Left ventricle myocardium superior (tissue), 1 donor: ENCODE measurements around the gene BMP5. TPM values are rescaled to one million over a fixed set of nuclear protein-coding genes. Genes with fewer than 3 reads are reported as not detected.
"Not testable (repeated sequence)": the region's sequence is repeated elsewhere in the genome, so short reads cannot be mapped to it uniquely, and the experiment has no call there.

Source experiments
- ATAC-seq: fragments of 200-7000 bp; cut with Tn5 transposase; one replicate; pipeline ENCODE4 v1.9.1; 2020; ENCODE audit warnings: mild to moderate bottlenecking, moderate library complexity
- DNase-seq: peaks from one replicate; pipeline ENCODE4 v3.0.0-alpha.2; 2020
- intact Hi-C: fragments of 100-400 bp; cut with micrococcal nuclease; formaldehyde crosslinking; loops from one replicate; pipeline ENCODE4 v1.11.0; 2022
- long read RNA-seq: library from polyadenylated mRNA; unstranded; transcript quantifications from one replicate; pipeline ENCODE4 v2.0.0, GENCODE V29; 2021
- total RNA-seq: library from RNA; stranded (reverse); fragmentation: NEBNext Ultra II Directional; extraction: Animal tissue kit (Norgen Biotek cat#: 25700); gene quantifications from one replicate; pipeline ENCODE4 v1.2.1, GENCODE V29; 2021
- donor health status: DM: no; HTN: yes; CAD: no; lungs with severe emphysema.

BMP5 gene
- total RNA-seq = 2.8 TPM
- long read RNA-seq, partial matches to known transcripts = 0 of 2 reads
- long read RNA-seq, other reads (novel, unspliced or antisense) = 0 of 2 reads

- intact Hi-C loops = no loop called here
- no peak for ATAC-seq
- no peak for DNase-seq
Observed at GRCh38 chr6:55875400-55875799, at the start of gene BMP5. TSS of gene BMP5 (minus strand) at chr6:55875590. CDS start at chr6:55874865, 725 bp downstream.

GRCh38 chr6:55922406-55922805 is 47.0 kb upstream of the BMP5 start:
- intact Hi-C loops = no loop called here
- DNase-seq = no peak
- ATAC-seq = no peak

GRCh38 chr6:55919716-55920308 is 44.4 kb upstream of the BMP5 start:
- intact Hi-C loops = no loop called here
- ATAC-seq = no peak
- DNase-seq = no peak

DNA sequence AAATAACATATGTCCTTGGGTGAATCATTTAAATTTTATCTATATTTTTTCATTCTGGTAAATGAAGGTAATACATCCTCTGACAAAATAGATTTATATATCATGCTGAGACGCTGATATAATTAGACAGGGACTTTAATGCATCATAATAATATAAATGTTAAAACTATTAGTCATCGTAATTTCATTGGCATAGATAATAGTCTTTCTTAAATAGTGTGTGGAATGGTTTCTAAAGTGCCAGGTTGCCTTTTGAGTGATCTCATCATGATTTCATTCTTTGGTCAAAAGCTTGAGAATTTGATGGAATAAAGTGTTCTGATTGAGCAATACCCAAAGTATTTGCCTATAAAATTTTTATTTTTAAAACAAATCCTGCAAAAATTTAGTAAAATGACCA is 43.2 kb upstream of the BMP5 start:
- intact Hi-C loops = no loop called here
- DNase-seq (no peak), ATAC-seq (no peak)

- intact Hi-C loops = no loop called here
- ATAC-seq (peak; percentile 47), DNase-seq (no peak)
Observed at GRCh38 chr6:55917751-55918415, 42.5 kb upstream of the BMP5 start.

DNA sequence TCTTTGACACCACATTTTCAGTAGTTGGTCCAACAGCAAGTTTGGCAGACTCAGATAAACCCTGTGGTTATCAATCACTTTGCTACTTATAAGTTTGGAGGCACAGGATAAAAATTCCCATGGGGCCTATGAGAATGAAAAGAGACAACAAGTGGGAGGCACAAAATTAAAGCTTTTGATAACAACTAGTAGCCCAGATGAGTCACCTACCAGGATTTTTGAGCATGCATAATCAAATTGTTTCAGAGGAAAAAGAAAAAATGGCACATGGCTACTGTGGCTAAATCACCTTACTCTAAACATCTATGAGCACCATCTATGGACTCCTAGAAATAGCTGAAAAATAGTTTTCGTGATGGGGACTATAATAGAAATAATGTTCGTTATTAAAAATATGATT is 40.8 kb upstream of the BMP5 start:
- intact Hi-C loops = no loop called here
- no peak for ATAC-seq
- no peak for DNase-seq

DNA sequence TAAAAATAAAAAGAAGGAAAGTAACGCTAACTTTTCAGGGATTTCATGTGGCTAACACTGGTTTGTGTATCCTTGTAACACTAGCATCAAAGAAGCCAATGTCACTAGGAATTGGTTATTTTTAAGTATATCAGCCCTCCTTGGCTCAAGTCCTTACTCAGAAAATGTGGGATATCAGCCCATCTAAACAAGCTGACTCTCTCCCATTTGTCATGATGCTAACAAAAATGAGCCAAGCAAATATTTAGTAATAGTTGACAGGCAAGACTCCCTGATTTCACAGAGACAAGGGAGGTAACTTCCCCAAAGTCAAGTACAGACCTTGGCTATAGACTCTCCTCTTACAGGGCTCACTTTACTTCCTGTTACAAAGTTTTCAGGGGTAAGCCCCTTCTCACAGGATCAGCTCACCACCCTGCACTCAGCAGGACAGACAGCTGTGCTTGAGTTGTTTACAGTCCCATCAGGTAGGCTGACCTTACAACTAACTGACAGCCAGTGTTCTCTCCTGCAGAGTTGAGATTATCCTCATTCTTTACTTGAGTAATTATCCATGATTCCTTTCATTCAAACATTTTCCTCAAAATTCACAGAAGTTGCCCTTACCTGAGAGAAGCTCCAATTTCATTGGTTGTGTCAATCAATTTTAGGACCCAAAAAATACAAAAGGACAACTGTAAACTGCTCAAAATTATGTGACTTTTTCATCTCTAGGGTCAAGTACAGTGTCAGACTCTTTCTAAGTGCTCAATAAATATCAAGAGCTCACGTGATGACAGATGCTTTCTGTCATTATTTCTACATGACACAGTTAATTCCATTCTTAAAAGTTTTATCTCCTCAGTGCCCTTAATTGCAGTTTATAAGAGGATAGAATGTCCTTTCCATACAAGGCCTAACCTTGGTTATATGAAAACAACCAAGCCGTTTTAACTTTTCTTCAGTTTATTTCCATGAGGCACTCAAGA is 38.1 kb upstream of the BMP5 start:
- ATAC-seq (peak; percentile 49), DNase-seq (no peak)
- intact Hi-C loops = no loop called here

DNA sequence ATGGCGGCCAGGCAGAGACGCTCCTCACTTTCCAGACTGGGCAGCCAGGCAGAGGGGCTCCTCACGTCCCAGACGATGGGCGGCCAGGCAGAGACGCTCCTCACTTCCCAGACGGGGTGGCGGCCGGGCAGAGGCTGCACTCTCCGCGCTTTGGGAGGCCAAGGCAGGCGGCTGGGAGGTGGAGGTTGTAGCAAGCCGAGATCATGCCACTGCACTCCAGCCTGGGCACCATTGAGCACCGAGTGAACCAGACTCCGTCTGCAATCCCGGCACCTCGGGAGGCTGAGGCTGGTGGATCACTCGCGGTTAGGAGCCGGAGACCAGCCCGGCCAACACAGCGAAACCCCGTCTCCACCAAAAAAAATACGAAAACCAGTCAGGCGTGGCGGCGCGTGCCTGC is 35.1 kb upstream of the BMP5 start:
- ATAC-seq, DNase-seq, intact Hi-C loops: not testable (repeated sequence)

GRCh38 chr6:55909911-55910310 is 34.5 kb upstream of the BMP5 start:
- ATAC-seq, DNase-seq, intact Hi-C loops: not testable (repeated sequence)

GRCh38 chr6:55902796-55903195 is 27.4 kb upstream of the BMP5 start:
- DNase-seq (no peak), ATAC-seq (no peak)
- intact Hi-C loops = no loop called here

- no peak for ATAC-seq
- DNase-seq = no peak
- intact Hi-C loops = no loop called here
Observed at GRCh38 chr6:55901765-55902270, 26.4 kb upstream of the BMP5 start.

GRCh38 chr6:55898342-55898741 is 23.0 kb upstream of the BMP5 start:
- DNase-seq = no peak
- no peak for ATAC-seq
- intact Hi-C loops = no loop called here

- no peak for DNase-seq
- ATAC-seq = no peak
- intact Hi-C loops = no loop called here
Observed at GRCh38 chr6:55897346-55897745, 22.0 kb upstream of the BMP5 start.

DNA sequence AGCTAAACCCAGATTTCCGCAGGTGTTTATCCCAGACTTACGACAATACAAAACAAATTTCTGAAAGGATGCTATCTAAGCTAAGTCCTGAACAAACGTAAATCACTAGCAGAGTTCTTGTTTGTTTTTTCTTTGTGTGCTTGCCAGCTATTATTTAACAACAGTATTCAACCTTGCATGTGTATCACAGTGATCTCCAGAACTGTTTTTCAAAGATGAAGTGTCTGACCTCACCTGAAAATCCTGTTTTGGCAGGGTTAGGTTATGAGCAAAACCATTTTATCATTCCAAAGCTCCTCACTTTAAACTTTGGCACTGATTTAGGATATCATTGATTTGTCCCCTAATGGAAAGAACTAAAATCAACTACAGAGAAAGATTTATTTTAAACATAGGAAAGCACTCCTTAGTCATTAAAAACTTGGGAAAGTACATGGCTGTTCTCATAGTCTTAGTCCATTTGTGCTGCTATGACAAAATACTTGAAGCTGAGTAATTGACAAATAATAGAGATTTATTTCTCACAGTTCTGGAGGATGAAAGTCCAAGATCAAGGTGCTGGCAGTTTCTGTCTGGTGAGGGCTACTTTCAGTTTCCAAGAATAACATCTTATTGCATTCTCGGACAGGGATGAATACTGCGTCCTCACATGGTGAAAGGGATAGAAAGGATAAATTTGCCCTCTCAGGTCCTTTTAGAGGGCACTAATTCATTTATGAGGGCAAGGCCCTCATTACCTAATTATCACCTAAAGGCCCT is 20.8 kb upstream of the BMP5 start:
- intact Hi-C loops = no loop called here
- DNase-seq (no peak), ATAC-seq (no peak)

- no peak for DNase-seq
- intact Hi-C loops = no loop called here
Observed at GRCh38 chr6:55892749-55893357, 17.5 kb upstream of the BMP5 start.

DNA sequence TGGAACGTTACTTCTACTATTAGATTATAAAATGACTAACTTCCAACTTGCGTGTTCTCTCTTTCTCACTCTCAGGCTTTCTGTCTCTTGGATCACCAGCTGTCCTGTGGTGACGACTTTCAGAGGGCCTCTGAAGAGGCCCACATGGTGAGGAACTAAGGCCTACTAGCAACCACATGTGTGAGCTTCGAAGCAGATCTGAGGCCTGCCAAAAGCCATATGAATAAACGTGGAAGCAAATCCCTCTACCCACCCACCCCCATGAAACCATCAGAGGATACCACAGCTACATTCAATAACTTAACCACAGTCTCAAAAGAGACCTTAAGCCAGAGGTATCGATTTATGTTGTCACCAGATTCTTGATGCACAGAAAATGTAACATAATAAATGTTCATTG is 13.5 kb upstream of the BMP5 start:
- intact Hi-C loops = loop anchor here (5.0 kb wide), 1 partner anchor 447 kb away; no protein-coding TSS in a partner anchor
- no peak for ATAC-seq
- no peak for DNase-seq

More at GRCh38 chr6:55892749-55893357, 17.5 kb upstream of the BMP5 start:
- ATAC-seq = no peak

- intact Hi-C loops = loop anchor here (2.0 to 5.0 kb wide), 2 partner anchors 270 to 444 kb away; no protein-coding TSS in a partner anchor
- DNase-seq (no peak), ATAC-seq (no peak)
Observed at GRCh38 chr6:55886185-55886836, 10.9 kb upstream of the BMP5 start.
